ENCODE measurements around the gene KIF1B. TPM values are rescaled to one million over a fixed set of nuclear protein-coding genes. Genes with fewer than 3 reads are reported as not detected.
A peak's percentile ranks its signal among the peaks of the same experiment; 100 is the strongest.

Gene KIF1B
- total and polyA plus RNA-seq, 11 donors = 25.0 to 137 (median 78.4) TPM

DNA sequence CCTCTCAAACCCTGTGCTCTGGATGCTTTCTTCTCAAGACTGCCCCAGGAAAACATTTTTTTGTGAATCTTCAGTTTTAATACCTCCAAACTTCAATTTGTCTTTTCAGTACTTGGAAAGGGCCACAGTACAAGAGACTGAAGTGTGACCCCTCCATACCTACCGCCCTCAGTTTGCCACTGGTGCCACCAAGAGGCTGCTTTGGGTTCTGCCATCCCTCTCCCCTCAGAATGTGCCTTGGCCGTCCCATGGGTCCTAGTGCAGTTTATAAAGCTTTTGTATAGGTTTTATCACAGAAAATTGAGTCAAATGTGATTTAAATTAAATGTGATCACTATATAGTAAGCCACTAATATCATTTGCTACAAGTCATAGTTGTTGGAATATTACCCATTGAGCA lies 127.7 kb downstream of the KIF1B start:
- TF ChIP-seq POLR2A (IDR thresholded peaks at IDR 0.05) = no peak
- TF ChIP-seq, protein P1, sequence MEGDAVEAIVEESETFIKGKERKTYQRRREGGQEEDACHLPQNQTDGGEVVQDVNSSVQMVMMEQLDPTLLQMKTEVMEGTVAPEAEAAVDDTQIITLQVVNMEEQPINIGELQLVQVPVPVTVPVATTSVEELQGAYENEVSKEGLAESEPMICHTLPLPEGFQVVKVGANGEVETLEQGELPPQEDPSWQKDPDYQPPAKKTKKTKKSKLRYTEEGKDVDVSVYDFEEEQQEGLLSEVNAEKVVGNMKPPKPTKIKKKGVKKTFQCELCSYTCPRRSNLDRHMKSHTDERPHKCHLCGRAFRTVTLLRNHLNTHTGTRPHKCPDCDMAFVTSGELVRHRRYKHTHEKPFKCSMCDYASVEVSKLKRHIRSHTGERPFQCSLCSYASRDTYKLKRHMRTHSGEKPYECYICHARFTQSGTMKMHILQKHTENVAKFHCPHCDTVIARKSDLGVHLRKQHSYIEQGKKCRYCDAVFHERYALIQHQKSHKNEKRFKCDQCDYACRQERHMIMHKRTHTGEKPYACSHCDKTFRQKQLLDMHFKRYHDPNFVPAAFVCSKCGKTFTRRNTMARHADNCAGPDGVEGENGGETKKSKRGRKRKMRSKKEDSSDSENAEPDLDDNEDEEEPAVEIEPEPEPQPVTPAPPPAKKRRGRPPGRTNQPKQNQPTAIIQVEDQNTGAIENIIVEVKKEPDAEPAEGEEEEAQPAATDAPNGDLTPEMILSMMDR (IDR thresholded peaks at IDR 0.05) = peak; percentile 48 to 78 (median 72)
- Histone ChIP-seq H3K9me3 (no peaks in the 10 kb centered on the region), H3K27me3 (no peaks in the 10 kb centered on the region), H3K36me3 (peaks cover 0 to 92% (median 62%) of the 10 kb centered on the region in 9 donors), H3K4me1 (peaks cover 0 to 25% (median 12%) of the 10 kb centered on the region in 12 donors), H3K4me3 (no peak overlapping the region), H3K27ac (peak overlapping the region in 2 of 12 donors; percentile 36 to 48)
- DNase-seq = peak in 4 of 5 donors; percentile 33 to 54 (median 43)
- WGBS, 4 donors = 23 to 39% (median 30%) methylated on average over 2 of the region's 2 CpGs
- peak; percentile 83 to 91 (median 86) for ATAC-seq
- intact Hi-C loops (cut with DNase I) = loop anchor here in 8 of 10 donors (1.0 to 10.0 kb wide), 8 partner anchors 126 to 391 kb away; partner anchors contain the start of gene KIF1B (in 6 of the 8)

DNA sequence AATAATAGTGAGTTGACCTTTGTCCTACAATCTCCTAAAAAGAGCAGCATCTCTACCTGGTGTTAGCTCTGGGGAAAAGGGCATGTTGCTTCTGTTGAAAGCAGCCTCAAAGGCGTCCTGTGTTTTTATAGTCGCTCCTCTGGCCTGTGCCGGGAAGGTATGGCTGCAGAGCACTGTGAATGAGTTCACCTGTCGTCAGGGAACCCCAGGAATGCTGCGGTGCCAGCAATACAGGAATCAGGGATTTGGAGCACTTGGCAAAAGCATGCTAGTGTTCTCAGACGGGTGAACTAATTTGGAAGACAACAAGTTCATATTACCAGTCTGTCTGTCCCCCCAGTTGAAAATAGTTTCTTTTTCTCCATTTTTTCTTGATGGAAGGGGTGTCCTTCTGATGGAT lies 128.2 kb downstream of the KIF1B start:
- no peak for DNase-seq
- Histone ChIP-seq H3K9me3 (no peaks in the 10 kb centered on the region), H3K4me3 (no peak overlapping the region), H3K4me1 (peaks cover 0 to 25% (median 12%) of the 10 kb centered on the region in 12 donors), H3K36me3 (peaks cover 0 to 94% (median 68%) of the 10 kb centered on the region in 9 donors), H3K27ac (peak overlapping the region in 6 of 12 donors; percentile 13 to 48 (median 38)), H3K27me3 (no peaks in the 10 kb centered on the region)
- intact Hi-C loops (cut with DNase I) = loop anchor here in 9 of 10 donors (1.0 to 10.0 kb wide), 9 partner anchors 126 to 391 kb away; partner anchors contain the start of gene KIF1B (in 7 of the 9)
- TF ChIP-seq, protein P1 (IDR thresholded peaks at IDR 0.05) = no peak
- 28 to 51% (median 47%) methylated on average over 6 of the region's 6 CpGs for WGBS, 4 donors
- ATAC-seq = peak in 2 of 4 donors; percentile 29 to 38

DNA sequence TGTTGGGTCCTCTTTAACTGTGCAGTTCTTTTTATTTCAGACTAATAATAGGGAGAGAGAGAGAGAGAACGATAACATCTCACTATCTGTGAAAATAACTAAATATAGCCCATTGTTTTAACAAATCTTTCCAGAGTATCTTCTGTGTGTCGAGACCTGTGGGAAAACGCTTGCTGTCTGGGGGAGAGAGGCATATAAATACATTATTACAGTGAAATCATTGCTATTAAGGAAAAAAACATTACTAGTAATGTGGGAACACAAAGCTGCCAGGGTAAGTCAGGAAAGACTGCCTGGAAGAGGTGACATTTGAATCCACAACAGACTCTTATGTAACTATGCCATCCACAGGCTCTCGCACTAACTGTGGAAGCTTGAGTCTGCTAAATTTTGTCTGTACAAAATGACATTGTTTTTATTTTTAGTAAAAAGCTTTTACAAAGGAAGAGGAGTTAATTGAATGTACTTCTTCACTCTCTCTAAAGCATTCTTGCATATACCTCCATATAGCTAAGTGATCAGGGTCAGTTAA lies 128.7 kb downstream of the KIF1B start:
- H3K27ac ChIP-seq = peak overlapping the region in 10 of 12 donors; percentile 1 to 48 (median 28)
- DNase-seq (no peak), ATAC-seq (no peak)
- H3K27me3 ChIP-seq = no peaks in the 10 kb centered on the region
- 49 to 59% (median 56%) methylated on average over 4 of the region's 4 CpGs for WGBS, 4 donors
- no peak for TF ChIP-seq POLR2A (IDR thresholded peaks at IDR 0.05)
- TF ChIP-seq, protein P1 (IDR thresholded peaks at IDR 0.05) = no peak
- peaks cover 0 to 95% (median 70%) of the 10 kb centered on the region in 9 donors for H3K36me3 ChIP-seq
- no peaks in the 10 kb centered on the region for H3K9me3 ChIP-seq
- intact Hi-C loops (cut with DNase I) = loop anchor here in 8 of 10 donors (1.0 to 10.0 kb wide), 9 partner anchors 127 to 392 kb away; partner anchors contain the start of gene KIF1B (in 6 of the 8)
- peak overlapping the region in 1 of 12 donors; percentile 31 for H3K4me3 ChIP-seq
- peaks cover 0 to 25% (median 12%) of the 10 kb centered on the region in 12 donors for H3K4me1 ChIP-seq

DNA sequence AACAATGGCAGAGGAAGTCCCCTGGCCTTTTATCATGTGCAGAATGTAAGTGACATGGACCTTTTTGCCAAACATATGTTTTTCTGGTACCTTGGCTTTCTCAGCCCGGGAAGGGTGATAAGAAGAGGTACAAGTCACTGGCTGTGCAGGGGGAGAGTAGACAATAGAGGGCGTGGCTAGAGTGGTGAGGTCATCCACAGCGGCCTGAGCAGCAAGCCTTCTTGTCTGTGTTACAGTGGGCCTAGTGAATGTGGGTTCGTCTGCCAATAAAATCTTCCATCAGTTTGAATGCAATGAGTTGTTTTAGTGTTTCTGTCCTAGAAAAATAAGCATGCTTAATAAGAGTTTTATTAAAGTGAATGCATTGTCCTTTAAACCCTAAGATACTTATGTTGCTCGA lies 129.4 kb downstream of the KIF1B start:
- DNase-seq (peak; percentile 67 to 80 (median 68)), ATAC-seq (peak; percentile 81 to 96 (median 94))
- intact Hi-C loops (cut with DNase I) = loop anchor here in 8 of 10 donors (1.0 to 10.0 kb wide), 9 partner anchors 128 to 393 kb away; partner anchors contain the start of gene KIF1B (in 6 of the 8)
- TF ChIP-seq, protein P1 (IDR thresholded peaks at IDR 0.05) = no peak
- TF ChIP-seq POLR2A (IDR thresholded peaks at IDR 0.05) = no peak
- Histone ChIP-seq H3K9me3 (no peaks in the 10 kb centered on the region), H3K4me3 (peak overlapping the region in 6 of 12 donors; percentile 6 to 31 (median 25)), H3K27ac (peak overlapping the region in 9 of 12 donors; percentile 1 to 48 (median 28)), H3K36me3 (peaks cover 0 to 96% (median 70%) of the 10 kb centered on the region in 9 donors), H3K27me3 (no peaks in the 10 kb centered on the region), H3K4me1 (peaks cover 0 to 25% (median 12%) of the 10 kb centered on the region in 12 donors)
- 17 to 24% (median 22%) methylated on average over 5 of the region's 5 CpGs for WGBS, 4 donors
